ENCODE data around the gene EP300.
"Not testable (repeated sequence)": the region's sequence is repeated elsewhere in the genome, so short reads cannot be mapped to it uniquely, and the experiment has no call there.

The EP300 gene

DNA sequence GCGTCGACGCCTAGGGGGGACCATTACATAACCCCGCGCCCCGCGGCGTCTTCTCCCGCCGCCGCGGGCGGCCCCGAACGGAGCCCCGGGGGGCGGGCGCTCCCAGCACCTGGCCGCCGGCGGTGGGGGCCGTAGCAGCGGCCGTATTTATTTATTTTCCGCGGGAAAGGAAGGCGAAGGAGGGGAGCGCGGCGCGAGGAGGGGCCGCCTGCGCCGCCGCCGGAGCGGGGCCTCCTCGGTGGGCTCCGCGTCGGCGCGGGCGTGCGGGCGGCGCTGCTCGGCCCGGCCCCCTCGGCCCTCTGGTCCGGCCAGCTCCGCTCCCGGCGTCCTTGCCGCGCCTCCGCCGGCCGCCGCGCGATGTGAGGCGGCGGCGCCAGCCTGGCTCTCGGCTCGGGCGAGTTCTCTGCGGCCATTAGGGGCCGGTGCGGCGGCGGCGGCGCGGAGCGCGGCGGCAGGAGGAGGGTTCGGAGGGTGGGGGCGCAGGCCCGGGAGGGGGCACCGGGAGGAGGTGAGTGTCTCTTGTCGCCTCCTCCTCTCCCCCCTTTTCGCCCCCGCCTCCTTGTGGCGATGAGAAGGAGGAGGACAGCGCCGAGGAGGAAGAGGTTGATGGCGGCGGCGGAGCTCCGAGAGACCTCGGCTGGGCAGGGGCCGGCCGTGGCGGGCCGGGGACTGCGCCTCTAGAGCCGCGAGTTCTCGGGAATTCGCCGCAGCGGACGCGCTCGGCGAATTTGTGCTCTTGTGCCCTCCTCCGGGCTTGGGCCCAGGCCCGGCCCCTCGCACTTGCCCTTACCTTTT lies at the start of gene EP300:
EP300 (plus strand) TSS at position 570 of the 795 bp plus-strand sequence. CDS start 413 bp downstream, outside the sequence.
- DNase-seq, result peak; percentile 87

DNA sequence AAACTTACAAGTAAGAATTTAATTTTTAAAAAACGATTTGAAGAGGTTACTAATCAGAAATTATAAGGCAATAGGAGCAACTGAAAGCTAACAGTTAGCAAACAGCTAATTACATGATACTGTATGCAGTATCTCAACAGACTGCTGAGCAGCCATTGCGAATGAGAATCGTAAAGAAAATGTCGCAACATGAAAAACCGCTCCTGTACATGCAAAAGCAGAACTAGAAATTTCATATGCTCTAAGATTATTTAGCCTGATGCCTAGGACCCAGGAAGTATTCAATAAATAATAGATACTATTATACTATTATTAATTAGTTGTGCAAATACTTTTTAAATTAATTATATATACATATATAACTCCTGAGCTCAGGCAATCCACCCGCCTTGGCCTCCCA lies 48.7 kb upstream of the EP300 start:
- DNase-seq, result no peak

DNA sequence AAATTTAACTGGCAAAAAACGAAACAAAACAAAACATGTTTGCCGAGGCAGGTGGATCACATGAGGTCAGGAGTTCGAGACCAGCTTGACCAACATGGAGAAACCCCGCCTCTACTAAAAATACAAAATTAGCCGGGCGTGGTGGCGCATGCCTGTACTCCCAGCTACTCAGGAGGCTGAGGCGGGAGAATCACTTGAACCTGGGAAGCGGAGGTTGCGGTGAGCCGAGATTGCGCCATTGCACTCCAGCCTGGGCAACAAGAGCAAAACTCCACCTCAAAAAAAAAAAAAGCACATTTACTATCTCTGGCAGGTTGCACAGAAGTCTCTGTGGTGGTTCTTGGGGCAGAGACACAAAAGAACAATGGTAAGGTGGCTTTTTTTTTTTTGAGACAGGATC lies 46.8 kb upstream of the EP300 start:
- DNase-seq, result not testable (repeated sequence)

DNA sequence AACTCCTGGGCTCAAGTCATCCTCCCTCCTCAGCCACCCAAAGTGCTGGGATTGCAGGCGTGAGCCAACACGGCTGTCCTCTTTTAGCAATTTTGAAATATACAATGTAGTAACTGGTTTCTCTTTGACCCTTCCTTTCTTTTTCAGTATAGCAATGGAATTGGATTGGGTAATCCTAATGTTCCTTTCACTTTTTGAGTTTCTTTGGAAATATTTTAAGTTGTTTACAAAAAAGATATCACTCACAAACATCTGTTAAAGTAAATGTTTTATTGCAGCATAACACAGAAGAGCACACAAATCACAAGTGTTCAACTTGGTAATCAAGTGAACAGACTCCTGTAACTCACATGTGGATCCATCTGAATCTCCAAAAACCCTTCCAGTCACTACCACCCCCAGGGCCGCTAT lies 44.6 kb upstream of the EP300 start:
- DNase-seq, result no peak

DNA sequence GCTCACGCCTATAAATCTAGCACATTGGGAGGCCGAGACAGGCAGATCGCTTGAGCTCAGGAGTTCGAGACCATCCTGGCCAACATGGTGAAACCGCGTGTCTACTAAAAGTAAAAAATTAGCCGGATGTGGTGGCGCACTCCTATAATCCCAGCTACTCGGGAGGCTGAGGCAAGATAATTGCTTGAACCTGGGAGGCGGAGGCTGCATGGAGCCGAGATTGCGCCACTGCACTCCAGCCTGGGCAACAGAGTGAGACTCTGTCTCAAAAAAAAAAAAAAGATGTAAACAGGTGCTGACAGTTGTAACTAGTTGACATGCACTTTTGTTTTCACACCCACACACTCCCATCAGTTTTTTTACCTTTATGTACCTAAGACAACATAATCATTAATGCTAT lies 44.0 kb upstream of the EP300 start:
- DNase-seq, result not testable (repeated sequence)

DNA sequence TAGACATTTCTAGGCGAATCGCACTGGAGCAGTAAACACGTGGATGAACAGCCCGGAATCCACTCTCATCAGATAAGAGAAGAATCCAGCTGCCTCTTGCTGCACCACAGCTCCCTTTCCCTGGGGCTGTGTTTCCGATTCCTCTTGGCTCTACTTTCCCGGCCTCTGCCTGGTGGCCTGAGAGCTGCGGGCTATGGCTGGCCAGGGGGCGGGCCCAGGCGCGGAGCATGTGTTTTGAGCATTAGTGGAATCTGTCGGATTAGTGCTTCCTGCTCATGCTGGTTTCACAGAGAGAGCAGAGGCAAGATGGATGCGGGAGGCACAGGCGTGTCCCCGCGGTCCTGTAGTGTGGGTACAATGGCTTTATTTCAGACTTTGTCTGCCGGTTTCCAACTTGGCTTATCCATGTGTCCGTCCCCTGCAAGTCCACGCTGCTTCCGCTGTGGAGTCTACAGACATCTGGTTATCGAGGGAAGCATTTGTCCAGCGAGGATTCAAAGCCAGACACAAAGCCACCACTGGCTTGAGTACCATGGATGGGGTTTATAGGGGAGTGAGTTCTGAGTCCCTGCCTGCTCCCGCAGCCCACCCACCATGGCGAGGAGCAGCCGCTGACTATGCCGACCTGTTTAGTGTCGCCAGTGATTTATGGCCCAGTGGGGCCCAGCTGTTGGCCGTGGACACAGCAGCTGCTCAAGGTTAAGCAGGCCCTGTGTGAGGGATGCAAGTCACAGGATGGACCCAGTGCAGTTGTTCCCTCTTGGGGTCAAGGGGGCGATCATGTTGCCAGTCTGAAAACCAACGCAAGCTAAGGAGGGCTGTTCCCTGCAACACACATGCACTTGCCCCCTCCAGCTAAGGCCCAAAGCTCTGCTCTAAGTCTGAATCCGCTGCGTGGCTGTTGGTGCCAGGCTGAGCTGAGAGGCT lies 43.3 kb upstream of the EP300 start:
- DNase-seq, result no peak

DNA sequence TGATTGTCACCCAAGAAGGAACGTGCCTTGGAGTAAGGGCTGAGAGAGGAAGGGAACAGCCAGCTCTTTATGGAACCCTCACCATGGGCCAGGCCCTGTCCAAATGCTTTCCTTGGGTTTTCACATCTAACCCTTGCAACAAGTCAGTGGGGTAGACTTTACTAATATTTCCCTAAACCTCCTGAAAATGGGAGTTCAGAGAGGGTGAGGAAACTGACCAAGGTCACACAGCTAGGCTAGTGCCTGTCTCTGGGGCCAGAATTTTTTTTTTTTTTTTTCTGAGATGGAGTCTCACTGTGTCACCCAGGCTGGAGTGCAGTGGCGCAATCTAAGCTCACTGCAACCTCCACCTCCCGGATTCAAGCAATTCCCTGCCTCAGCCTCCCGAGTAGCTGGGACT lies 42.6 kb upstream of the EP300 start:
- not testable (repeated sequence) for DNase-seq

DNA sequence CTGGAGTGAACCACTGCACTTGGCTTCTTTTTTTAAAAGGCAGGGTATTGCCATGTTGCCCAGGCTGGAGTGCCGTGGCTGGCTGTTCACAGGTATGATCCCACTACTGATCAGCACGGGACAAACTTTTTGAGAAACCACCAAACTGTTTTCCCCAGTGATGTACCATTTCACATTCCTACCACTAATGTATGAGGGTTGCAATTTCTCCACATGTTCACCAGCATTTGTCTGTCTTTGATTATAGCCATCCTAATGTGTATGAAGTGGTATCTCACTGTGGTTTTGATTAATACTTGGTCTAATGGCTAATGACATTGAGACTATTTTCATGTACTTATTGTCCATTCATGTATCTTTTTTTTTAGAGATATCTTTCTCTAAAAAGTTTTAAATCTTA lies 41.5 kb upstream of the EP300 start:
- no peak for DNase-seq

DNA sequence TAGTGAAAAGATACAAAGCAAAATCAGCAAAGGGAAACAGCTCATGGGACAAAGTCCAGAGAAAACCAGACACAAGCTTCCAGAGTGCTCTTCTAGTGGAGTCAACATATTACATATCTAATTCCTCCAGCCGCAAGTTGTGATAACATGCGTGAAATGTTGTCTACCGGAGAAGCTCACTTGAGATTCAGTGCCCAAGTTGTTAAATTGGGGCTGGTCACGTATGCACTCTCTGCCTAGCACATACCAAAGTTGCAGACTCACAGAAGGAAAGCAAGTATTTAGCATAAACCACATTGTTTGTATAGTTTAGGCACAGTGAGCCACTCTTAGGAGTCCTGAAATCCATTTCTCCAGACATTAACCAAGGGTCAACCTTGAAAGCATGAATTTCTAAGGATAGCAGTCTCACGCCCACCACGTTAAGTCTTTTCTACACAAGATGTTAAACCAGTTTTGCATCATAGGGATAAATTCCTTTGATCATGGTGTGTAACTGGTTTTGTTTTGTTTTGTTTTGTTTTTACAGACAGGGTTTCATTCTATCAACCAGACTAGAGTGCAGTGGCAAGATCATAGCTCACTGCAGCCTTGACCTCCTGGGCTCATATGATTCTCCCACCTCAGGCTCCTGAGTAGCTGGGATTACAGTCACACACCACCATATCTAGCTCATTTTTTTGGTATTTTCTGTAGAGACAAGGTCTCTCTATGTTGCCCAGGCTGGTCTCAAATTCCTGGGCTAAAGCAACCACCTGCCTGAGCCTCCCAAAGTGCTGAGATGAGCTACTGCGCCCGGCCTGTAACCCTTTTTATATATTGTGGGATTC lies 39.5 kb upstream of the EP300 start:
- no peak for DNase-seq

DNA sequence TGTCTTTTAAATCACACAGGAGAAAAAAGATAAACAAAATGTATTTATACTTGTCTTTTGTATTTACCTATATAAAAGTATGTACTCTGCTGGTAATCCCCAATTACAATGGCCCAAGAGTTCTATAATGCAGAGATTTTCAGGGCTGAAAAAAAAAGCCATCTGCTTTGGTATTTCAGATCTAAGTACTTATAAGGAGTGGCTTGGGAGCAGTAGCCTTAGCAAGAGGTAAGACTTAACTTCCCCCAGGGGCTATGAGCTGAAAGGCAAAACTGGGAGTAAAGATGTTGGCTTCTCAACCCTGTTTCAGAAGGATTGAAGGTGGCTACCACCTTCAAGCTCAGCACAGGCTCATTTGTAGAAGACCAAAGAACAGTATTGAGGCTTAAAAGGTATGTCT lies 35.3 kb upstream of the EP300 start:
- no peak for DNase-seq

DNA sequence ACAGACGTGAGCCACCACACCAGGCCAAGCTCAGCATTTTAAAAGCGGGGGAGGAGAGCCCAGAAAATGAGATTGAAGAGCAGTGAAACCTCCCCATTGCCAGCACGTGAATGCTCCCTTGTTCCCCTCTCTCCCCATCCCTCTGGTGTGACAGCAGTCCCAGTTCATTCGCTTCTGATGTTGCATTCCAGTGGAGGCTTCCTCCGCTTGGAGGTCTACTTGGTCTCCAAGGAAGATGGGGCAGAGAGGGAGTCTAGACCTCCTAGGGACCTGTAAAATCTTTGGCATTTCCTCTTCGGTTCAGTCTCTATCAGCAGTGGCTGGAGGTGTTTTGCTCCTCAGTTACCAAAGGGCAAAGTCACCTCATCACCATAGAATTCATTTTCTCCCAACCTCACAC lies 30.2 kb upstream of the EP300 start:
- DNase-seq, result no peak

DNA sequence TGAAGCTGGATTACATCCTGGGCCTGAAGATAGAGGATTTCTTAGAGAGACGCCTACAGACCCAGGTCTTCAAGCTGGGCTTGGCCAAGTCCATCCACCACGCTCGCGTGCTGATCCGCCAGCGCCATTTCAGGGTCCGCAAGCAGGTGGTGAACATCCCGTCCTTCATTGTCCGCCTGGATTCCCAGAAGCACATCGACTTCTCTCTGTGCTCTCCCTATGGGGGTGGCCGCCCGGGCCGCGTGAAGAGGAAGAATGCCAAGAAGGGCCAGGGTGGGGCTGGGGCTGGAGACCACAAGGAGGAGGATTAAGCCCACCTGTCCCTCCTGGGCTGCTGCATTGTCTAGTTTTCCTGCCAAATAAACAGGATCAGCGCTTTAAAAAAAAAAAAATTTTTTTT lies 28.1 kb upstream of the EP300 start:
- DNase-seq, result not testable (repeated sequence)

DNA sequence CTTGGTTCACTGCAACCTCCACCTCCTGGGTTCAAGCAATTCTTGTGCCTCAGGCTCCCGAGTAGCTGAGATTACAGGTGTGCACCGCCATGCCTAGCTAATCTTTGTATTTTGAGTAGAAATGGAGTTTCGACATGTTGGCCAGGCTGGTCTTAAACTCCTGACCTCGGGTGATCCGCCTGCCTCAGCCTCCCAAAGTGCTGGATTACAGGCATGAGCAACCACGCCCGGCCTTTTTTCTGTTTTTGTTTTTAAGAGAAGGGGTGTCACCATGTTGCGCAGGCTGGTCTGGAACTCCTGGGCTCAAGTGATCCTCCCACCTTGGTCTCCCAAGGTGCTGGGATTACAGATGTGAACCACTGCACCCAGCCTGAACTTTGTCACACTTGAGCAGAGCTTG lies 26.1 kb upstream of the EP300 start:
- not testable (repeated sequence) for DNase-seq

DNA sequence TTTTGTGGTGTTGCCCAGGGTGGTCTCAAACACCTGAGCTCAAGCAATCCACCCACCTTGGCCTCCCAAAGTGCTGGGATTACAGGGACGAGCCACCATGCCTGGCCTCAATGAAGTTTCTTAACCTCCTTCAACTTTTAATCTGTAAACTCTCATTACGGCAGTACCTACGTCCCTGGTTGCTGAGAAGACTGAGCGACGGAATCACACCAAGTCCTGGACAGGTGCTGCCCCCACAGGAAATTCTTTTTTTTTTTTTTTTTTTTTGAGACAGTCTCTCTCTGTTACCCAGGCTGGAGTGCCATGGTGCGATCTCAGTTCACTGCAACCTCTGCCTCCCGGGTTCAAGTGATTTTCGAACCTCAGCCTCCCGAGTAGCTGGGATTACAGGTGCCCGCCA lies 24.4 kb upstream of the EP300 start:
- DNase-seq, result not testable (repeated sequence)

DNA sequence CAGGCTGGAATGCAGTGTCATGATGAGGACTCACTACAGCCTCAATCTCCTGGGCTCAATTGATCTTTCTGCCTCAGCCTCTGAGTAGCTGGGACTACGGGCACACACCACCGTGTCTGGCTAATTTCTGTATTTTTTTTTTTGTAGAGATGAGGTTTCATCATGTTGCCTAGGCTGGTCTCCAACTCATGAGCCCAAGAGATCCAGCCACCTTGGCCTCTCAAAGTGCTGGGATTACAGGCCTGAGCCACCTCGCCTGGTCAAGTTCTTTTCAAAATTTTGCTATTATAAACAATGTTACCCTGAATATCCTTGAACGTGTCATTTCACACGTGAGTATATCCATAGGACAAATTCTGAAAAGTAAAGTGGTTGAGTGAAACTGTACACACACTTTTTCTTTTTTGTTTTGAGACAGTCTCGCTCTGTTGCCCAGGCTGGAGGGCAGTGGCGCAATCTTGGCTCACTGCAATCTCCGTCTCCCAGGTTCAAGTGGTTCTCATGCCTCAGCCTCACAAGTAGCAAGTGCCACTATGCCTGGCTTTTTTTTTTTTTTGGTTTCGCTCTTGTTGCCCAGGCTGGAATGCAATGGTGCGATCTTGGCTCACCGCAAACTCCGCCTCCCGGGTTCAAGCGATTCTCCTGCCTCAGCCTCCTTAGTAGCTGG lies 21.6 kb upstream of the EP300 start:
- DNase-seq, result no peak

DNA sequence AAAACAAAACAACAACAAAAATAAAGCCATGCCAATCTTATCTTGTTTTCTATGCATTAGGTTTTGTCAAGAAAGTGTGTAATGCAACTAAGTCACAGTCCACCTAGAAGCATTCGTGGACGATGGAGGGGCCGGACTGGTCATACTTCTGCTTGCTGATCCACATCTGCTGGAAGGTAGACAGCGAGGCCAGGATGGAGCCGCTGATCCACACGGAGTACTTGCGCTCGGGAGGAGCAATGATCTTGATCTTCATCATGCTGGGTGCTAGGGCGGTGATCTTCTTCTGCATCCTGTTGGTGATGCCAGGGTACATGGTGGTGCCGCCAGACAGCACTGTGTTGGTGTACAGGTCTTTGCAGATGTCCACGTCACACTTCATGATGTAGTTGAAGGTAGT lies 18.3 kb upstream of the EP300 start:
- no peak for DNase-seq

DNA sequence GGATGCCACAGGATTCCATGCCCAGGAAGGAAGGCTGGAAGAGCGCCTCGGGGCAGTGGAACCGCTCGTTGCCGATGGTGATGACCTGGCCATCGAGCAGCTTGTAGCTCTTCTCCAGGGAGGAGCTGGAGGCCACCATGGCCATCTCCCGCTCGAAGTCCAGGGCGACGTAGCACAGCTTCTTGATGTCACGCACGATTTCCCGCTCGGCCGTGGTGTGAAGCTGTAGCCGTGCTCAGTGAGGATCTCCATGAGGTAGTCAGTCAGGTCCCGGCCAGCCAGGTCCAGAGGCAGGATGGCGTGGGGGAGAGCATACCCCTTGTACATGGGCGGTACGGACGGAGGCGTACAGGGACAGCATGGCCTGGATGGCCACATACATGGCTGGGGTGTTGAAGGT lies 17.9 kb upstream of the EP300 start:
- DNase-seq, result no peak

DNA sequence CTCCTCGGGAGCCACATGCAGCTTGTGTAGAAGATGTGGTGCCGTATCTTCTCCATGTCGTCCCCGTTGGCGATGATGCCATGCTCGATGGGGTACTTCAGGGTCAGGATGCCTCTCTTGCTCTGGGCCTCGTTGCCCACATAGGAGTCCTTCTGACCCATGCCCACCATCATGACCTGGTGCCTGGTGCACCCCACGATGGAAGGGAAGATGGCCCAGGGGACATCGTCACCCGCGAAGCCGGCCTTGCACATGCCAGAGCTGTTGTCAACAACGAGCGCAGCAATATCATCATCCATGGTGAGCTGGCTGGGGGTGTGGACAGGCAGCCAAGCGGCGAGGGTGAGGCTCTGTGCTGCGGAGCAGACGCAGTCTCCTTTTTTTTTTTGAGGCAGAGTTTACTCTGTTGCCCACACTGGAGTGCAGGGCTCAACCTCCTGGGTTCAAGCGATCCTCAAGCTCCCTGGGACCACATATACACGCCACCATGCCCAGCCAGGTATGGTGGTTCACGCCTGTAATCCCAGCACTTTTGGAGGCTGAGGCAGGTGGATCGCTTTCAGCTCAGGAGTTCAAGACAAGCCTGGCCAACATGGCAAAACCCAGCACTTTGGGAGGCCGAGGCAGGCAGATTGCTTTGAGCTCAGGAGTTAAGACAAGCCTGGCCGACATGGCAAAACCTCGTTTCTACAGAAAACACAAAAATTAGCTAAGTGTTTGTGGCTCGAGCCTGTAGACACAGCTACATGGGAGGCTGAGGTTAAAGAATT lies 17.3 kb upstream of the EP300 start:
- no peak for DNase-seq

DNA sequence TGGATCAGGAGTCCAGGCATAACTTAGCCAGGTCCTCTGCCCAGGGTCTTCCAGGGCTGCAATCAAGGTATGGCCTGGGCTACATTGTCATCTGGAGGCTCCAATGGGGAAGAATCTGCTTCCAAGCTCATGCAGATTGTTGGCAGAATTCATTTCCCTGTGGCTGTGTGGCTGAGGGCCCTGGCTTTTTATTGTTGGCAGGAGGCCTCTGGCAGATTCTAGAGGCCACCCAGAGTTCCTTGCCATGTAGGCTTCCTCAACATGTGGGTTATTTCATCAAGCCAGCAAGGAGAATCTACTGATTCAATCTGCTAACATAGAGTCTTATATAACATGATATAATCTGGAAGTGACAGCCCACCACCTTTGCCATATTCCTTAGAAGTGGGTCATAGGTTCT lies 16.4 kb upstream of the EP300 start:
- DNase-seq, result no peak

DNA sequence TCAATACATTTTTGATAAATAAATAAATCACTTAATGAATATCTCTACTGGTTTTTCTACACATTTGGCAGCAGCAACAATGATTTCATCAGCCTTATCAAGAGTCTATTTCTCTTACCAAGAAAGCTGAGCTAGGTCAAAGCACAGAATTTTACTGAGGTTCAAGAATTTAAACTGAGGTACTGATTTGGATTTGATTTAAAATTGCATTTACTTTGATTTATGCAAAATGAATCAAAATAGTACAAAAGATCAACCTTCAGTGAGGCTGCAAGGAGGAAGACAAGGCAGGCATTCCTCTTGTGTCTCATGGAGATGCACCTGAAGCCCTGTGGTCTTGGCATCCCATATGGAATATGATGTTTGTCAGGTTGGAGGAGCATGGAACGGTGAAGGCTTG lies 15.5 kb upstream of the EP300 start:
- DNase-seq, result no peak

DNA sequence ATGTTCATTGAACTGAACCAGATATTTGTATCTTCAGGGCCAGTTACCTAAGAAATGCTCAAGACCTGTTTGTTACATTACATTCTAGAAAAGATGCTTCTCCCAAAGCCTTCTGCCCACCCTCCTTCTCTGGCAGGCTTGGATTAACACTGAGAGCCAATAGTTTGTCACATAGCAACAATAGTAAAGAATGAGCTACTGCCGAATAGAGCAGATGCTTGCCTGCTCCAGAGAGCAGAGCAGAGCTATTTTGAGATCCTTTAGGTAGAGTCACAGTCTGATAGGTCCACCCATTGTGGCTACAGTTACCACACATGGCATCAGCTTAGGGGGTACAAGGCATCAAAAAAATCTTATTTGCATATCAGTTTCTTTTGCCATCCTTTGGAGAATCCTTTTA lies 13.5 kb upstream of the EP300 start:
- DNase-seq, result no peak

DNA sequence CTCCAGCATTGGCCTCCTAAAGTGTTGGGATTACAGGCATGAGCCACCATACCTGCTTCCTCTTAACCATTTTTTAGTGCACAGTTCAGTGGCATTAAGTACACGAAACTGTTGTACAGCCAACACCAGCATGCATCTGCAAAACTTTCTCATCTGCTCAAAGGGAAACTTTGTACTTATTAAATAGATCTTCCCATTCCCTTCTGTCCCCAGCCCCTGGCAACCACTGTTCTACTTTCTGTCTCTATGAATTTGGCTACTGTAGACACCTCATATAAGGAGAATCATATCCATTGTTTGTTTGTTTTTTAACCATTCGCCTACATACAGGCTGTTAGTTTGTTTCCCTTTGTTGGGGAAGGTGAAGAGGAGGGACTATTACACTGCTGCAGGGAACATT lies 6.5 kb upstream of the EP300 start:
- DNase-seq, result no peak

Measured in hematopoietic multipotent progenitor cell treated with erythropoietin and hydrocortisone succinate and interleukin-3 and kit ligand, for 8 days (in vitro differentiated cells).